GM12891 (cell line): ENCODE measurements around the gene SCP2.

Experiments used
- DNase-seq: peaks from one replicate; pipeline ENCODE4 v3.0.0; 2011; ENCODE audit warnings: low spot score; ENCODE audit not compliant: insufficient read length
- FAIRE-seq: peaks from 2 replicates; lab custom pipeline; 2011; peaks lifted over from hg19 to GRCh38; lab: Jason Lieb, UNC
- PAX5 ChIP-seq: IDR thresholded peaks from 2 replicates; pipeline ENCODE4 v1.6.1; 2011; ENCODE audit warnings: low read length, moderate library complexity, mild to moderate bottlenecking; ENCODE audit not compliant: insufficient read depth, severe bottlenecking
- POLR2A ChIP-seq: IDR thresholded peaks from 2 replicates; pipeline ENCODE4 v1.6.1; 2011; ENCODE audit warnings: low read depth, low read length, control low read depth
- POLR2AphosphoS5 ChIP-seq: IDR thresholded peaks from 2 replicates; pipeline ENCODE4 v1.6.1; 2011; ENCODE audit warnings: low read depth, low read length, control low read depth
- POU2F2 ChIP-seq: IDR thresholded peaks from 2 replicates; pipeline ENCODE4 v1.6.1; 2011; ENCODE audit warnings: low read depth, mild to moderate bottlenecking, control low read depth, low read length, moderate library complexity
- SPI1 ChIP-seq: IDR thresholded peaks from 2 replicates; pipeline ENCODE4 v1.6.1; 2011; ENCODE audit warnings: low read depth, low read length, control low read depth
- TAF1 ChIP-seq: IDR thresholded peaks from 2 replicates; pipeline ENCODE4 v1.6.1; 2011; ENCODE audit warnings: low read depth, low read length, control low read depth

SCP2 gene

DNA sequence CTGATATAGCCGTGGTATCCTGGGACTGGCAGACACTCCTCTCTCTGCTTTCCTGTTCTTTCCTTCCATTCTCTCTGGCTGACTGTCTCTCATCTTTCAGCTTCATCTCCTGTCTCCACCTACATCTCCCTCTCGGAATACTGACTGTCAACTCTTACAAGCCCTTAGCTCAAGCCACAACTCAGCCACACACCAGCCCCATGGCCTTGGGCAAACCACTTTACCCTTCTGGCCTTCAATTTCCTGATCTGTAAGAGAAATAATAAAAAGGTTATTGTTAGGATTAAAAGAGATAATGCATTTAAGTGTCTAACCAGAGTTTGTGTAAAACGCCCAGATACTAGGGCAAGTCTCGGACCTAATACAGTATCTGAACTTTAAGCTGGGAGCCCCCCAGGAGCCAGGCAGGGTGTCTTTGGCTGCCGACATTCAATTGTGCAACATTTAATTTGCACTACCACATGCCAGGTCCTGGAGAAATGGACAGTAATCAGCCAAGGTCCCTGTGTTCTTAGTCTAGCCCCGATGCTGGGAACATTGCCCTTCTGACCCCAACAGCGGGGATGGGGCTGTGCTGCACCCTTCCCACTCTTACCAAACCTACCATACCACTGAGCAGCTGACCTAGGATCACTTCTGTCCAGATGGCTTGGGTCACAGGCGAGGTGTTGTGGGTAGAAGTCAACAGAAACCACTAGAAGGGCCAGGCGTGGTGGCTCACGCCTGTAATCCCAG is 10.7 kb upstream of the SCP2 start:
- DNase-seq = no peak
- no peak for FAIRE-seq
- TF ChIP-seq POLR2A (no peak), TAF1 (no peak), SPI1 (no peak), POU2F2 (no peak), POLR2AphosphoS5 (no peak), PAX5 (no peak)

DNA sequence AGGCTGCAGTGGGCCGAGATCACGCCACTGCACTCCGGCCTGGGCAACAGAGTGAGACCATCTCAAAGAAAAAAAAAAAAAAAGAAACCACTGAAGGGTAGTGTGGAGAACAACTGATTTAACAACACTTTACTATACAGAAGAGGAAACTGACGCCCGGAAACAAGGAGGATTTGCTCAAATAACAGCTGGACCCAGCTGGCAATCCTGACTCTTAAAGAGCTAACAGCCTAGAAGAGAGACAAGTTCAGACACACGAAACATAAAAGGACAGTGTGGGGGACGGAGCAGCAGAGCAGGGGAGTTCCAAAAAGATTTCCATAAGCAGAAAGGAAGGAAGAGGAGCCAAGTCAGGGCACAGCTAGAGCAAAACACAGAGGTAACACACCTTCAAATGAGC is 9.9 kb upstream of the SCP2 start:
- TF ChIP-seq POLR2AphosphoS5 (no peak), PAX5 (no peak), POU2F2 (no peak), TAF1 (no peak), POLR2A (no peak), SPI1 (no peak)
- DNase-seq = no peak
- no peak for FAIRE-seq

DNA sequence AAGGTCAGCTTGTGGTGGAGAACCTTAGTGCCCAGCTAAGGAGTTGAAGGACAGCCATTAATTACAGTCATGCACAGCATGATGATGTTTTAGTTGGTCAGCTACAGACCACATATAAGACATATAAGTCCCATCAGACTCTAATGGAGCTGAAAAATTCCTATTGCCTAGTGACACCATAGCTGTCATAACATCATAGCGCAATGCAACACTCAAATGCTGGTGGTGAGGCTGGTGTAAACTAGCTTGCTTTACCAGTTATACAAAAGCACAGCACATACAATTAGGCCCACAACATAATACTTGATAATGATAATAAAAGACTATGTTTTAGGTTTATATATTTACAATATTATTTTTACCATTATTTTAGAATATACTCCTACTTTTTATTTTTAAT is 9.5 kb upstream of the SCP2 start:
- FAIRE-seq (no peak), DNase-seq (no peak)
- TF ChIP-seq SPI1 = no peak
- TF ChIP-seq PAX5 = no peak
- no peak for TF ChIP-seq POU2F2

DNA sequence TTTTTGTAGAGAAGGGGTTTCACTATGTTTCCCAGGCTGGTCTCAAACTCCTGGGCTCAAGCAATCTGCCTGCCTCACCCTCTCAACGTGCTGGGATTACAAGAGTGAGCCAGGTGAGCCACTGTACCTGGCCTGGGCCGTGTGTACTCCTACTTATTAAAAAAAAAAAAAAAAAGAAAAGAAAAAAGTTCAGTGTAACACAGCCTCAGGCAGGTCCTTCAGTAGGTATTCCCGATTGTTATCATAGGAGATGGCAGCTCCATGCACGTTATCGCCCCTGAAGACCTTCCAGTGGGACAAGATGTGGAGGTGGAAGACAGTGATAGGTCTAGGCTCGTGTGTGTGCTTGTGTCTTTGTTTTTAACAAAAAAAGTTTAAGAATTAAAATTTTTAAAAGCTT is 8.9 kb upstream of the SCP2 start:
- FAIRE-seq (no peak), DNase-seq (no peak)
- TF ChIP-seq POU2F2 (no peak), POLR2AphosphoS5 (no peak), POLR2A (no peak), SPI1 (no peak), TAF1 (no peak), PAX5 (no peak)

DNA sequence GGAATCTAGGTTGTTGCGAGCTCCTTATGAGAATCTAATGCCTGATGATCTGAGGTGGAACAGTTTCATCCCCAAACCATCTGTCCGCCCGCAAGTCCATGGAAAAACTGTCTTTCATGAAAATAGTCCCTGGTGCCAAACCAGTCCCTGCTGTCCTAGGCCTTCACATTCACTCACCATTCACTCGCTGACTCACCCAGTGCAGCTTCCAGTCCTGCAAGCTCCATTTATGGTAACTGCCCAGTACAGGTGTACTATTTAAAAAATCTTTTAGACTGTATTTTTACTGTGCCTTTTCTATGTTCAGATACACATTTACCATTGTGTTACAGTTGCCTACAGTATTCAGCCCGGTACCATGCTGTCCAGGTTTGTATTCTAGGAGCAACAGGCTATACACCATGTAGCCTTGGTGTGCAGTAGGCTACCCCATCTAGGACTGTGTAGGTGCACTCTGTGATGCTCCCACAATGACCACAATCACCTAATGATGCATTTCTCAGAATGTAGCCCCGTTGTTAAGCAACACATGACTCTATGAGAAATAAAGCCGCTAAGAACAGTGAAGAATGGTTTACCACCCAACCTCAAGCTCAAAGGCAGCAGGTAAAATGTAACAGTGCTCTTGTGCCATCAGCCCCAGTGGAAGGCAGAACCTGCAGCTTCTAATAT is 7.9 kb upstream of the SCP2 start:
- DNase-seq (no peak), FAIRE-seq (no peak)
- no peak for TF ChIP-seq POLR2A
- no peak for TF ChIP-seq POU2F2
- no peak for TF ChIP-seq TAF1
- no peak for TF ChIP-seq POLR2AphosphoS5
- TF ChIP-seq PAX5 = no peak
- TF ChIP-seq SPI1 = no peak

DNA sequence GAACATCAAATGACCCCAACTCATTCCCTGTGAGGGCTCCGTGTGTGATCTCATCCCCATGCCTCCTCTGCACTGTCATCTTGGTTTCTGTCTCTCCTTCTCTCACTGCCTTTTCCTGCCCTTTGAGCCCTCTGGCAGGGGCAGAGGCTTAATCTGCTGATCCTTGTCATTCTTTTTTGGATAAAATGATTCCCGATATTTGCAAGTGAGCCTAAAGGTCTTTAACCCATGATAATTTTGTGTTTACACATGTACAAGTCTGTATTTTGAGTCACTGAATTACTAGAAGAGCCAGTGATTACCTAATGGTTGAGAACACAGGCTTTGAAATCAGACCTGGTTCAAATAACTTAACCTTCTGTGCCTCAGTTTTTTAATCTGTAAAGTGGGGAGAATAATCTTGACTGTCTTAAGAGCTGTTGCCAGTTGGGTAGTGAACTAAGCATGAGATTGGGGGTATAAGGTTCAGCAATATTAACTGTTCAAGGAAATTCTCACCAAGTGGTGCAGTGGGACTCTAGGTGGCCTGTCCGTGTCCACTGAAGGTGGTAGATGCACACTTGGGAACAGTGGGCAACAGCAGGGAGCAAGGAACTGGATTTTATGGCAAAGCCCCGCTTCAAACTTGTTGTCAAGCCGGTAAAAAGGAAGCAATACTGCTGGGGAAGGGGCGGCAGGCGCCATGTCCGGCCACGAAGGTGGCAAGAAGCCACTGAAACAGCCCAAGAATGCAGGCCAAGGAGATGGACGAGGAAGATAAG is 7.2 kb upstream of the SCP2 start:
- DNase-seq (no peak), FAIRE-seq (no peak)
- no peak for TF ChIP-seq POLR2A
- TF ChIP-seq TAF1 = no peak
- TF ChIP-seq POLR2AphosphoS5 = no peak
- TF ChIP-seq POU2F2 = no peak
- TF ChIP-seq SPI1 = no peak
- TF ChIP-seq PAX5 = no peak

DNA sequence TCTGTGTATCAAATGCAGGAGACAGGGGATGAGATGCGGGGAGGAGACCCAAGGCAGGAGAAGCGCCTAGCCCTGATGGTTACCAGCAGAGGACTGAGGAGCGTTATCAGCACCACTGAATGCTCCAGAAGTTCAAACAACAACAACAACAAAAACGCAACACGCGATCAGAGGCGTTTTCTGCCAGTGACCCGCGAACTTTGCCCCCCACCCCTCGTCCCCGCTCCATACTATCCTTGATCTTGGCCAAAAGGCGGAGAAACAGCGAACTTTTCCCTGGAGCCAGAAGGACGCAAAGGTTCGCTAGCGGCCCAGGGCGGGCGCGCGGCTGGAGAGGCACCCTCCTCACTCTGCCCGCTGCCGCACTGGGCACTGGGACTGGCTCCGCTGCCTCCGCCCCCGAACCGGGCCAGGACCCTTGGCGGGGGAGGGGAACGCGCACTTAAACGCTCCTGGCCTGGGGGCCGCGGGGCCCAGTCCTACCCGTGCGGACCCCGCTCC is 6.2 kb upstream of the SCP2 start:
- TF ChIP-seq POLR2A (no peak), SPI1 (no peak), POU2F2 (no peak), PAX5 (no peak), POLR2AphosphoS5 (no peak), TAF1 (no peak)
- DNase-seq (no peak), FAIRE-seq (no peak)

DNA sequence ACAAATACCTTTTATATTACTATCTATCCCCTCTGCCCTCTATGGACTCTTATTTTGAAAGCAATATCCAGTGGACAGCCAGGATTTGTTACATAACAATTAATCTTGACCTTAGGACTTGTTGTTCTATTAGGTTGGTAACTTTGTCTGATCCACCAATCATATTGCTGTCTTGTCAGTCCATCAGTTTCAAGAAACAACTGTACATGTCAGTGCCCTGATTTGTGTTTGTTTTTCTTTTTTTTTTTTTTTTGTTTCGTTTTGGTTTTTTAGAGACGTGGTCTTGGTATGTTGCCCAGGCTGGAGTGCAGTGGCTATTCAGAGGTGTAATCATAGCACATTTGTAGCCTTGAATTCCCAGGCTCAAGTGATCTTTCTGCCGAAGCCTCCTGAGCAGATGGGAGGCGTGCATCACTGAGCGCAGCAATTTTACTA is 1.5 kb upstream of the SCP2 start:
- TF ChIP-seq SPI1 (no peak), PAX5 (no peak), TAF1 (no peak), POLR2AphosphoS5 (no peak), POU2F2 (no peak), POLR2A (no peak)
- DNase-seq = no peak
- no peak for FAIRE-seq

DNA sequence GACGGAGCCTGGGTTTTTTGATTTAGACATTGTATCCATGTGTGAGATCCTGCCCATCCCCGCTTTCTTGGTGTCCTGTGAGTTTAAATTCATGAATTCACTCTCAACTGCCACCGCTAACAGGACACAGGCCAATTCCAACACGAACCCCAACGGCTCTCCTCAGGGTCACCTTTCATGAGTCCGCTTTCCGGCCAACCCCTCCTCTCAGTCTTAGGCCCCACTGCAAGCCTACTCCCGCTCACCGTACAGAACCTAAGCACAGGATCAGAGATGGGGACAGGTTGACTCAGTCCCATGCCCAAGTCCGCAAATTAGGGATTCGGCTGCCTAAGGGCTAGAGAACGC is 238 bp upstream of the SCP2 start:
- DNase-seq (no peak), FAIRE-seq (no peak)
- TF ChIP-seq SPI1 (no peak), POLR2A (no peak), PAX5 (no peak), POU2F2 (no peak), POLR2AphosphoS5 (no peak), TAF1 (no peak)
